Coronary artery (tissue), 2 donors: ENCODE results near the gene CD59.

Experiments
- DNase-seq: peaks from one replicate; pipeline ENCODE4 v3.0.0-alpha.2; 2017; ENCODE audit warnings: low spot score
- H3K27ac ChIP-seq, 2 donors: fragments of 200-600 bp; sonication (generic); one replicate each; pipeline ENCODE4 v1.5.1; 2016 to 2019
- H3K4me3 ChIP-seq: fragments of 200-600 bp; sonication (generic); 2 replicates; pipeline ENCODE4 v1.5.1; 2016; ENCODE audit warnings: mild to moderate bottlenecking, moderate library complexity
- TF ChIP-seq, protein P1 (sequence below): fragments of 200-600 bp; sonication (generic); IDR thresholded peaks from one replicate; pipeline ENCODE4 v1.5.1; 2019; ENCODE audit warnings: antibody characterized with exemption

Gene CD59

GRCh38 chr11:33724644-33725035, 11.6 kb downstream of the CD59 start:
- Histone ChIP-seq H3K4me3 (peak overlapping the region; percentile 17), H3K27ac (peak overlapping the region; percentile 25 to 82)
- TF ChIP-seq, protein P1, sequence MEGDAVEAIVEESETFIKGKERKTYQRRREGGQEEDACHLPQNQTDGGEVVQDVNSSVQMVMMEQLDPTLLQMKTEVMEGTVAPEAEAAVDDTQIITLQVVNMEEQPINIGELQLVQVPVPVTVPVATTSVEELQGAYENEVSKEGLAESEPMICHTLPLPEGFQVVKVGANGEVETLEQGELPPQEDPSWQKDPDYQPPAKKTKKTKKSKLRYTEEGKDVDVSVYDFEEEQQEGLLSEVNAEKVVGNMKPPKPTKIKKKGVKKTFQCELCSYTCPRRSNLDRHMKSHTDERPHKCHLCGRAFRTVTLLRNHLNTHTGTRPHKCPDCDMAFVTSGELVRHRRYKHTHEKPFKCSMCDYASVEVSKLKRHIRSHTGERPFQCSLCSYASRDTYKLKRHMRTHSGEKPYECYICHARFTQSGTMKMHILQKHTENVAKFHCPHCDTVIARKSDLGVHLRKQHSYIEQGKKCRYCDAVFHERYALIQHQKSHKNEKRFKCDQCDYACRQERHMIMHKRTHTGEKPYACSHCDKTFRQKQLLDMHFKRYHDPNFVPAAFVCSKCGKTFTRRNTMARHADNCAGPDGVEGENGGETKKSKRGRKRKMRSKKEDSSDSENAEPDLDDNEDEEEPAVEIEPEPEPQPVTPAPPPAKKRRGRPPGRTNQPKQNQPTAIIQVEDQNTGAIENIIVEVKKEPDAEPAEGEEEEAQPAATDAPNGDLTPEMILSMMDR: no peak
- DNase-seq: no peak

- no peak overlapping the region for H3K4me3 ChIP-seq
- TF ChIP-seq, protein P1: no peak
- no peak for DNase-seq
- H3K27ac ChIP-seq: peak overlapping the region; percentile 25 to 82
These were observed 12.9 kb downstream of the CD59 start for GRCh38 chr11:33723238-33723881.

- Histone ChIP-seq H3K4me3 (no peak overlapping the region), H3K27ac (peak overlapping the region; percentile 28 to 82)
- TF ChIP-seq, protein P1: no peak
- DNase-seq: no peak
These were observed 13.5 kb downstream of the CD59 start for GRCh38 chr11:33722590-33723234.

DNA sequence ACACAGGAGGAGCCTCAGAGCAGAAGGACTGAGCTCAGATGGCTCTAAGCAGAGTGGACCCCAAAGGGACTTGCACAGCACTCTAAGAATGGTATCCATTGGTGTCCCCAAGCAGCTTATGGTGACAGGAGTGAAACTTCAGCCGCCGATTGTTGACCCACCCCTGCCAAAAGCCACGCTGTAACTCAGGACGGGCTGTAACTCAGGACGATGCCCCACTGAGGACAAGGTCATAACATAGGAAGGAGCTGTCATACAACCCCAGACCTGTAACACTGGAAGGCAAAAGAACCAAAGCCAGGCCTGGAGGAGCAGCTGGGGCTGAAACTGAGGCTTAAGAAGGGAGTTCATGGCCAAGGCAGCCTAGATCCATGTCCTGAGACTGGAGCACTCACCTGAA, 14.2 kb downstream of the CD59 start:
- H3K27ac ChIP-seq: peak overlapping the region; percentile 28 to 82
- no peak overlapping the region for H3K4me3 ChIP-seq
- TF ChIP-seq, protein P1: no peak
- no peak for DNase-seq

- peak overlapping the region in 1 of 2 donors; percentile 82 for H3K27ac ChIP-seq
- TF ChIP-seq, protein P1: no peak
- no peak for DNase-seq
- H3K4me3 ChIP-seq: no peak overlapping the region
These were observed 14.8 kb downstream of the CD59 start for GRCh38 chr11:33721426-33721825.

DNA sequence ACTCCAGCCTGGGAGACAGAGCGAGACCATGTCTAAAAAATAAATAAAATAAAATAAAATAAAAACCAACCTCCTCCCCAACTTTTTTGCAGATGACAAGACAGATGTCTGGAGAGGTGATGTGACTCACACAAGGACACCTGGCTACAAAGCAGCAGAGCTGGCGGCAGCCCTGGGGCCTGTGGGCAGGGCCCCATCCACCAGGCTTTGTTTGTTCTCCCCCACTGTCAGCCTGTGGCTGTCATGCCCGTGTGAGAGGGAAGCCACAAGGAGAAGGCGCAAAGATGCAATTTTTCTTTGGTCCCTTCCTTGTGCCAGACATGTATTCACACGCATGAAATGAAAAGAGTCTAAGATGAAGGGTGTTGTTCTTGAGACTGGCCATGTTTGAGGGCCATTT, 16.6 kb downstream of the CD59 start:
- TF ChIP-seq, protein P1: no peak
- no peak overlapping the region for H3K4me3 ChIP-seq
- H3K27ac ChIP-seq: no peak overlapping the region
- no peak for DNase-seq

DNA sequence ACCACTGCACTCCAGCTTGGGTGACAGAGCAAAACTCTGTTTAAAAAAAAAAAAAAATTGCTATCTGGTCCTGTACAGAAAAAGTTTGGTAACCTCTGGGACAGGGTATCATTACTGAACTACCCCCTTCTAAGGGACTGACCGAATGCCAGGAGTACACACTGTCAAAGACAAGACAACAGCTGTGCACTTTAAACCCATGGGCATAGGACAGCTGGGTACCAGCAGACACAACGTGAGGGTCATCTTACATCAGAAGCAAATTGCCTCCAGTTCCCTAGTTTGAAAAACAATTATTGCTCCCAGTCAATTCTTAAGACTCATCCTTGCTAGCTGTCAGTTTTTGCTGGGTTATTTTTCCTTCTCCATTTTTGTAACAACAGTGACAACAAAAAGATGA, 17.8 kb downstream of the CD59 start:
- no peak overlapping the region for H3K4me3 ChIP-seq
- TF ChIP-seq, protein P1: no peak
- no peak for DNase-seq
- no peak overlapping the region for H3K27ac ChIP-seq
